ENCODE results near the gene SIRPD.

Gene SIRPD

GRCh38 chr20:1539816-1540419 lies 17.6 kb downstream of the SIRPD start:
- Histone ChIP-seq H2AFZ (ENCODE audit: low read length) (no peak overlapping the region), H3K79me2 (ENCODE audit: insufficient read depth, low read length) (no peaks in the 10 kb centered on the region), H3K9ac (ENCODE audit: low read length) (no peak overlapping the region), H3K27ac (ENCODE audit: low read depth, low read length, poor library complexity, severe bottlenecking) (no peak overlapping the region), H3K9me3 (ENCODE audit: low read length) (no peaks in the 10 kb centered on the region), H3K4me2 (ENCODE audit: low read length) (no peak overlapping the region), H3F3A (ENCODE audit: insufficient read depth, low read length) (no peaks in the 10 kb centered on the region), H3K27me3 (ENCODE audit: insufficient read depth, low read length) (no peaks in the 10 kb centered on the region), H4K20me1 (ENCODE audit: insufficient read depth, low read length) (no peaks in the 10 kb centered on the region), H3K4me3 (ENCODE audit: low read depth, low read length, poor library complexity, severe bottlenecking) (no peak overlapping the region), H3K9me2 (ENCODE audit: low read depth, low read length) (no peaks in the 10 kb centered on the region), H3K36me3 (ENCODE audit: insufficient read depth, low read length) (no peaks in the 10 kb centered on the region), H3K4me1 (ENCODE audit: insufficient read depth, low read length, severe bottlenecking) (no peaks in the 10 kb centered on the region)
- TF ChIP-seq EZH2 (IDR thresholded peaks at IDR 0.05; ENCODE audit: borderline replicate concordance, low read length) (no peak), CTCF (IDR thresholded peaks at IDR 0.05; ENCODE audit: low read length) (no peak)

- no peaks in the 10 kb centered on the region for H3K9me2 ChIP-seq (ENCODE audit: low read depth, low read length)
- H3K27ac ChIP-seq (ENCODE audit: low read depth, low read length, poor library complexity, severe bottlenecking): no peak overlapping the region
- no peaks in the 10 kb centered on the region for H3K79me2 ChIP-seq (ENCODE audit: insufficient read depth, low read length)
- no peak overlapping the region for H2AFZ ChIP-seq (ENCODE audit: low read length)
- no peaks in the 10 kb centered on the region for H3F3A ChIP-seq (ENCODE audit: insufficient read depth, low read length)
- H3K4me3 ChIP-seq (ENCODE audit: low read depth, low read length, poor library complexity, severe bottlenecking): no peak overlapping the region
- H3K4me2 ChIP-seq (ENCODE audit: low read length): no peak overlapping the region
- H3K27me3 ChIP-seq (ENCODE audit: insufficient read depth, low read length): peaks cover 2% of the 10 kb centered on the region; the same call in 1 of the 2 replicates
- no peaks in the 10 kb centered on the region for H3K36me3 ChIP-seq (ENCODE audit: insufficient read depth, low read length)
- H3K9me3 ChIP-seq (ENCODE audit: low read length): no peaks in the 10 kb centered on the region
- no peak for TF ChIP-seq CTCF (IDR thresholded peaks at IDR 0.05; ENCODE audit: low read length)
- no peak for TF ChIP-seq EZH2 (IDR thresholded peaks at IDR 0.05; ENCODE audit: borderline replicate concordance, low read length)
- no peaks in the 10 kb centered on the region for H4K20me1 ChIP-seq (ENCODE audit: insufficient read depth, low read length)
- no peak overlapping the region for H3K9ac ChIP-seq (ENCODE audit: low read length)
- no peaks in the 10 kb centered on the region for H3K4me1 ChIP-seq (ENCODE audit: insufficient read depth, low read length, severe bottlenecking)
Measured at GRCh38 chr20:1538655-1539054, 18.9 kb downstream of the SIRPD start.

GRCh38 chr20:1537731-1538058 lies 19.8 kb downstream of the SIRPD start:
- TF ChIP-seq CTCF (IDR thresholded peaks at IDR 0.05; ENCODE audit: low read length): no peak
- no peak for TF ChIP-seq EZH2 (IDR thresholded peaks at IDR 0.05; ENCODE audit: borderline replicate concordance, low read length)
- Histone ChIP-seq H3K9me3 (ENCODE audit: low read length) (no peaks in the 10 kb centered on the region), H4K20me1 (ENCODE audit: insufficient read depth, low read length) (no peaks in the 10 kb centered on the region), H3K4me1 (ENCODE audit: insufficient read depth, low read length, severe bottlenecking) (no peaks in the 10 kb centered on the region), H3K4me2 (ENCODE audit: low read length) (no peak overlapping the region), H3K27ac (ENCODE audit: low read depth, low read length, poor library complexity, severe bottlenecking) (no peak overlapping the region), H3K4me3 (ENCODE audit: low read depth, low read length, poor library complexity, severe bottlenecking) (no peak overlapping the region), H3K36me3 (ENCODE audit: insufficient read depth, low read length) (no peaks in the 10 kb centered on the region), H3F3A (ENCODE audit: insufficient read depth, low read length) (no peaks in the 10 kb centered on the region), H3K9me2 (ENCODE audit: low read depth, low read length) (no peaks in the 10 kb centered on the region), H3K79me2 (ENCODE audit: insufficient read depth, low read length) (no peaks in the 10 kb centered on the region), H2AFZ (ENCODE audit: low read length) (no peak overlapping the region), H3K9ac (ENCODE audit: low read length) (no peak overlapping the region), H3K27me3 (ENCODE audit: insufficient read depth, low read length) (peaks cover 8% of the 10 kb centered on the region; the same call in 1 of the 2 replicates)
